ENCODE measurements around the gene AMFR. TPM values are rescaled to one million over a fixed set of nuclear protein-coding genes. Genes with fewer than 3 reads are reported as not detected.
A peak's percentile ranks its signal among the peaks of the same experiment; 100 is the strongest.

AMFR gene
- total and polyA plus RNA-seq, 2 of the 13 experiments (the other 11 are each of a cell fraction or from before 2014, with no cell fraction given) = 52.9 to 108 TPM

- no peak for TF ChIP-seq CREM (IDR thresholded peaks at IDR 0.05)
- TF ChIP-seq CREM (CRISPR knock-in tag; IDR thresholded peaks at IDR 0.05) = no peak
- TF ChIP-seq ZNF709 (CRISPR knock-in tag; IDR thresholded peaks at IDR 0.05) = no peak
- TF ChIP-seq SAP130 (CRISPR knock-in tag; IDR thresholded peaks at IDR 0.05; ENCODE audit: low read depth) = peak; percentile 52; the same call in 1 of the 2 replicates
- peak; percentile 43; the same call in 1 of the 2 replicates for TF ChIP-seq GABPB1 (CRISPR knock-in tag; IDR thresholded peaks at IDR 0.05)
- TF ChIP-seq ZNF782 (CRISPR knock-in tag; IDR thresholded peaks at IDR 0.05; ENCODE audit: borderline replicate concordance) = no peak
- peak; percentile 44; the same call in 1 of the 2 replicates for TF ChIP-seq HMGXB3 (CRISPR knock-in tag; IDR thresholded peaks at IDR 0.05; ENCODE audit: borderline replicate concordance)
- TF ChIP-seq ARID4A (CRISPR knock-in tag; IDR thresholded peaks at IDR 0.05; ENCODE audit: borderline replicate concordance) = peak; percentile 38; the same call in 1 of the 2 replicates
- TF ChIP-seq GATAD1 (CRISPR knock-in tag; IDR thresholded peaks at IDR 0.05) = peak; percentile 61
- no peak for TF ChIP-seq HES4 (CRISPR knock-in tag; IDR thresholded peaks at IDR 0.05; ENCODE audit: borderline replicate concordance)
- peak; percentile 72 for TF ChIP-seq TEAD3 (CRISPR knock-in tag; optimal IDR thresholded peaks at IDR 0.05; ENCODE audit: borderline replicate concordance)
- no peak for TF ChIP-seq ZNF317 (CRISPR knock-in tag; IDR thresholded peaks at IDR 0.05)
- TF ChIP-seq ZNF18 (CRISPR knock-in tag; IDR thresholded peaks at IDR 0.05; ENCODE audit: insufficient replicate concordance) = no peak
- no peak for TF ChIP-seq NFIB (CRISPR knock-in tag; IDR thresholded peaks at IDR 0.05; ENCODE audit: borderline replicate concordance)
These were observed 92.8 kb downstream of the AMFR start (continued) for GRCh38 chr16:56332464-56333079.
